K562 (cell line): Measurements from ENCODE around the gene EAF2. TPM values are rescaled to one million over a fixed set of nuclear protein-coding genes. Genes with fewer than 3 reads are reported as not detected.

Experiments
- ATAC-seq: fragments of 200-7000 bp; cut with Tn5 transposase; 3 replicates; pipeline ENCODE4 v1.9.1; 2020; ENCODE audit warnings: moderate library complexity
- BruUV-seq: library from RNA; stranded (reverse); fragments of 400-500 nt; replicated peaks from 2 replicates; lab custom pipeline; 2021; lab: Mats Ljungman, UMichigan
- CTCF ChIA-PET: fragments of 300-600 bp; formaldehyde crosslinking; extraction: SDS; loops from one replicate; lab custom pipeline; 2021; ENCODE audit warnings: low intra/inter-chr PET ratio; lab: Yijun Ruan, JAX
- POLR2A ChIA-PET: fragments of 300-600, 350-650 bp; sonication (Branson Sonifier 250); formaldehyde crosslinking; extraction: SDS; loops from one replicate; lab custom pipeline; 2021; ENCODE audit warnings: antibody characterized with exemption, inconsistent platforms; lab: Yijun Ruan, JAX
- DNase-seq, 4 experiments: peaks; one replicate each; pipeline versions ENCODE4 v3.0.0 to v3.0.0-alpha.2; 2011 to 2018; ENCODE audit warnings: low spot score in 3 of 4, mixed read lengths in 3 of 4; ENCODE audit errors: extremely low read depth in 1 of 4
- FAIRE-seq: peaks from 2 replicates; lab custom pipeline; 2011; peaks lifted over from hg19 to GRCh38; lab: Jason Lieb, UNC
- H2AFZ ChIP-seq: 2 replicates; pipeline ENCODE4 v1.6.0; 2011; ENCODE audit warnings: low read depth, low read length, control low read depth, inconsistent platforms
- H3K27ac ChIP-seq: fragments of 200-600 bp; 3 replicates; pipeline ENCODE4 v1.8.0; 2011; ENCODE audit warnings: low read depth, mild to moderate bottlenecking, control low read depth, inconsistent platforms, low read length, moderate library complexity, mixed read lengths; ENCODE audit errors: extremely low read depth
- H3K27me3 ChIP-seq, 2 experiments: fragments of 300-600 bp in 1 of 2; 2 replicates in 1 of 2; 3 replicates in 1 of 2; pipeline versions ENCODE4 v1.6.0 to v1.8.0; 2011; ENCODE audit warnings: inconsistent platforms in 2 of 2, low read length in 2 of 2, mild to moderate bottlenecking in 1 of 2, mixed read lengths in 1 of 2, moderate library complexity in 1 of 2; ENCODE audit not compliant: control insufficient read depth in 2 of 2, insufficient read depth in 2 of 2
- H3K36me3 ChIP-seq: fragments of 300-600 bp; 3 replicates; pipeline ENCODE4 v1.8.0; 2011; ENCODE audit warnings: mild to moderate bottlenecking, low read length, inconsistent platforms; ENCODE audit not compliant: control insufficient read depth, insufficient read depth
- H3K4me1 ChIP-seq, 2 experiments: fragments of 200-600 bp in 1 of 2; replicated peaks in 1 of 2; 2 replicates in 1 of 2; 3 replicates in 1 of 2; pipeline versions ENCODE4 v1.5.1 to v1.8.0; 2011; ENCODE audit warnings: inconsistent platforms in 2 of 2, low read length in 2 of 2, mild to moderate bottlenecking in 1 of 2, mixed read lengths in 1 of 2, moderate library complexity in 1 of 2; ENCODE audit not compliant: control insufficient read depth in 2 of 2, insufficient read depth in 2 of 2
- H3K4me2 ChIP-seq: 2 replicates; pipeline ENCODE4 v1.6.1; 2011; ENCODE audit warnings: low read length, control low read depth, inconsistent platforms, mixed read lengths; ENCODE audit not compliant: insufficient read depth
- H3K4me3 ChIP-seq: fragments of 200-600 bp; sonication (generic), shearing (Covaris generic); 2 replicates; pipeline ENCODE4 v1.5.1; 2016; ENCODE audit warnings: control low read depth, inconsistent platforms
- H3K79me2 ChIP-seq: fragments of 200-600 bp; 3 replicates; pipeline ENCODE4 v1.8.0; 2011; ENCODE audit warnings: low read length, inconsistent platforms; ENCODE audit not compliant: control insufficient read depth, insufficient read depth
- H3K9ac ChIP-seq, 2 experiments: 2 replicates each; pipeline versions ENCODE4 v1.6.0 to v1.6.1; 2011; ENCODE audit warnings: low read depth in 2 of 2, low read length in 2 of 2, control low read depth in 1 of 2, inconsistent platforms in 1 of 2, mild to moderate bottlenecking in 1 of 2, mixed read lengths in 1 of 2; ENCODE audit not compliant: insufficient read depth in 1 of 2
- H3K9me1 ChIP-seq: one replicate; pipeline ENCODE4 v1.6.0; 2011; ENCODE audit warnings: inconsistent platforms, mild to moderate bottlenecking, low read length, moderate library complexity; ENCODE audit not compliant: control insufficient read depth, insufficient read depth
- H3K9me3 ChIP-seq: replicated peaks from 2 replicates; pipeline ENCODE4 v1.5.1; 2011; ENCODE audit warnings: low read depth, low read length, inconsistent platforms; ENCODE audit not compliant: control insufficient read depth, insufficient read depth
- H4K20me1 ChIP-seq: replicated peaks from 2 replicates; pipeline ENCODE4 v1.6.1; 2011; ENCODE audit warnings: low read length, inconsistent platforms, mixed read lengths; ENCODE audit not compliant: control insufficient read depth, insufficient read depth
- BRF1 ChIP-seq: IDR thresholded peaks from 3 replicates; pipeline ENCODE4 v1.6.1; 2011; ENCODE audit warnings: borderline replicate concordance, mild to moderate bottlenecking; ENCODE audit not compliant: insufficient read length; ENCODE audit errors: extremely low read depth
- CBX5 ChIP-seq: IDR thresholded peaks from 2 replicates; pipeline ENCODE4 v1.6.1; 2014; ENCODE audit warnings: low read depth, borderline replicate concordance
- CSDE1 ChIP-seq, 2 experiments: fragments of 450-650 bp; IDR thresholded peaks; 2 replicates each; pipeline ENCODE4 v1.6.1; 2016; ENCODE audit warnings: mild to moderate bottlenecking in 1 of 2
- GABPA ChIP-seq: fragments of 200-800 bp; sonication (Bioruptor generic); conservative IDR thresholded peaks from 2 replicates; pipeline ENCODE4 v1.6.1; 2016; ENCODE audit warnings: low read depth, missing genetic modification characterization, missing compliant biosample characterization
- NFIC ChIP-seq: fragments of 450-650 bp; IDR thresholded peaks from 2 replicates; pipeline ENCODE4 v1.6.1; 2017; ENCODE audit warnings: mild to moderate bottlenecking, inconsistent platforms
- WGBS: fragments of 100-300 bp; shearing (Covaris generic); methylation state at CpG from one replicate; pipeline ENCODE4 v1.1.6; 2016; ENCODE audit warnings: low coverage, mixed read lengths; ENCODE audit not compliant: insufficient coverage; ENCODE audit errors: missing lambda C conversion rate; 5-methylcytosine and 5-hydroxymethylcytosine counted together
- in situ Hi-C: fragments of 300-500 bp; cut with MboI; formaldehyde crosslinking; loops from 4 replicates; pipeline ENCODE4 v1.15.0; 2018; ENCODE audit warnings: inconsistent platforms, mixed read lengths
- intact Hi-C: fragments of 100-400 bp; cut with micrococcal nuclease; formaldehyde crosslinking; loops from 2 replicates; pipeline ENCODE4 v1.14.2; 2022
- polyA plus RNA-seq, 8 experiments: library from polyadenylated mRNA; depleted of rRNA in 4 of 8; stranded (reverse) in 5 of 8; unstranded in 3 of 8; fragments of >200 nt; fragmentation: Nextera tagmentation in 2 of 8; fragmentation: Illumina TruSeq in 1 of 8; extraction: Ambion mirVana in 2 of 8; extraction: Trizol in 1 of 8; gene quantifications; 2 replicates each; pipeline versions ENCODE4 v1.2.1 to v1.2.3, GENCODE V29; 2011 to 2014; ENCODE audit warnings: inconsistent platforms in 1 of 8, missing spikeins in 1 of 8
- total RNA-seq, 7 experiments: library from RNA; depleted of rRNA in 6 of 7; stranded (reverse); fragments of >200 nt in 6 of 7; fragmentation: Illumina TruSeq in 2 of 7; extraction: Trizol in 2 of 7; gene quantifications; 2 replicates each; pipeline versions ENCODE4 v1.2.1 to v1.2.3, GENCODE V29; 2011 to 2021; ENCODE audit warnings: low replicate concordance in 1 of 7
- TF ChIP-seq, protein P1 (sequence below), 3 experiments: fragments of 200-800 bp in 1 of 3; fragments of 250-450 bp in 1 of 3; fragments of 450-650 bp in 1 of 3; sonication (Bioruptor Pico) in 1 of 3; sonication (Bioruptor generic) in 1 of 3; formaldehyde crosslinking in 1 of 3; IDR thresholded peaks; 2 replicates each; pipeline versions ENCODE4 v1.6.1 to v1.8.0; 2016 to 2022; ENCODE audit warnings: mild to moderate bottlenecking in 2 of 3, missing genetic modification characterization in 2 of 3, missing compliant biosample characterization in 1 of 3, moderate library complexity in 1 of 3

The EAF2 gene
- total and polyA plus RNA-seq, 9 of the 15 experiments (the other 6 are each of a cell fraction or from before 2014, with no cell fraction given) = 3.8 to 17.3 (median 6.9) TPM

GRCh38 chr3:121918779-121919483, 83.9 kb downstream of the EAF2 start:
- no peak overlapping the region for H3K4me3 ChIP-seq
- CTCF ChIA-PET = no interaction called here
- FAIRE-seq = no peak

More at GRCh38 chr3:121918779-121919483, 83.9 kb downstream of the EAF2 start:
- no peak for TF ChIP-seq CSDE1 (IDR thresholded peaks at IDR 0.05)
- no peak for TF ChIP-seq BRF1
- peak; percentile 77 for TF ChIP-seq NFIC
- peak; percentile 60 for TF ChIP-seq GABPA (tag)
- TF ChIP-seq, protein P1, sequence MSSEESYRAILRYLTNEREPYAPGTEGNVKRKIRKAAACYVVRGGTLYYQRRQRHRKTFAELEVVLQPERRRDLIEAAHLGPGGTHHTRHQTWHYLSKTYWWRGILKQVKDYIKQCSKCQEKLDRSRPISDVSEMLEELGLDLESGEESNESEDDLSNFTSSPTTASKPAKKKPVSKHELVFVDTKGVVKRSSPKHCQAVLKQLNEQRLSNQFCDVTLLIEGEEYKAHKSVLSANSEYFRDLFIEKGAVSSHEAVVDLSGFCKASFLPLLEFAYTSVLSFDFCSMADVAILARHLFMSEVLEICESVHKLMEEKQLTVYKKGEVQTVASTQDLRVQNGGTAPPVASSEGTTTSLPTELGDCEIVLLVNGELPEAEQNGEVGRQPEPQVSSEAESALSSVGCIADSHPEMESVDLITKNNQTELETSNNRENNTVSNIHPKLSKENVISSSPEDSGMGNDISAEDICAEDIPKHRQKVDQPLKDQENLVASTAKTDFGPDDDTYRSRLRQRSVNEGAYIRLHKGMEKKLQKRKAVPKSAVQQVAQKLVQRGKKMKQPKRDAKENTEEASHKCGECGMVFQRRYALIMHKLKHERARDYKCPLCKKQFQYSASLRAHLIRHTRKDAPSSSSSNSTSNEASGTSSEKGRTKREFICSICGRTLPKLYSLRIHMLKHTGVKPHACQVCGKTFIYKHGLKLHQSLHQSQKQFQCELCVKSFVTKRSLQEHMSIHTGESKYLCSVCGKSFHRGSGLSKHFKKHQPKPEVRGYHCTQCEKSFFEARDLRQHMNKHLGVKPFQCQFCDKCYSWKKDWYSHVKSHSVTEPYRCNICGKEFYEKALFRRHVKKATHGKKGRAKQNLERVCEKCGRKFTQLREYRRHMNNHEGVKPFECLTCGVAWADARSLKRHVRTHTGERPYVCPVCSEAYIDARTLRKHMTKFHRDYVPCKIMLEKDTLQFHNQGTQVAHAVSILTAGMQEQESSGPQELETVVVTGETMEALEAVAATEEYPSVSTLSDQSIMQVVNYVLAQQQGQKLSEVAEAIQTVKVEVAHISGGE (CRISPR knock-in tag; IDR thresholded peaks at IDR 0.05) = peak in 2 of 3 experiments; percentile 58 to 96; a peak in 3 of 6 replicates
- no peak for TF ChIP-seq CBX5
- Histone ChIP-seq H3K4me2 (0 out of 2 replicates have a peak overlapping the region, but pooled peaks have one; percentile 11), H3K27ac (no peak overlapping the region), H2AFZ (no peak overlapping the region), H3K27me3 (peaks cover 0 to 13% of the 10 kb centered on the region in 2 experiments; a peak in 2 of 5 replicates), H3K36me3 (no peaks in the 10 kb centered on the region), H4K20me1 (no peaks in the 10 kb centered on the region), H3K9ac (no peak overlapping the region), H3K9me1 (no peaks in the 10 kb centered on the region), H3K79me2 (no peaks in the 10 kb centered on the region), H3K9me3 (no peaks in the 10 kb centered on the region), H3K4me1 (no peaks in the 10 kb centered on the region; a peak in 1 of 5 replicates)
- 3% methylated on average over 17 of the region's 19 CpGs for WGBS
- no TSS peak for BruUV-seq
- DNase-seq = peak in 2 of 4 experiments; percentile 7
- POLR2A ChIA-PET = interaction anchor here (0.6 kb wide), 2 partner anchors 39 to 48 kb away, joined by 3 read pairs; no protein-coding TSS in a partner anchor
- no peak; the same call in 2 of the 3 replicates for ATAC-seq
- in situ Hi-C loops = no loop called here
- intact Hi-C loops = no loop called here
